ENCODE data around the gene MAB21L4. TPM values are rescaled to one million over a fixed set of nuclear protein-coding genes. Genes with fewer than 3 reads are reported as not detected.

MAB21L4 gene
- polyA plus RNA-seq, 1 experiment: not detected

DNA sequence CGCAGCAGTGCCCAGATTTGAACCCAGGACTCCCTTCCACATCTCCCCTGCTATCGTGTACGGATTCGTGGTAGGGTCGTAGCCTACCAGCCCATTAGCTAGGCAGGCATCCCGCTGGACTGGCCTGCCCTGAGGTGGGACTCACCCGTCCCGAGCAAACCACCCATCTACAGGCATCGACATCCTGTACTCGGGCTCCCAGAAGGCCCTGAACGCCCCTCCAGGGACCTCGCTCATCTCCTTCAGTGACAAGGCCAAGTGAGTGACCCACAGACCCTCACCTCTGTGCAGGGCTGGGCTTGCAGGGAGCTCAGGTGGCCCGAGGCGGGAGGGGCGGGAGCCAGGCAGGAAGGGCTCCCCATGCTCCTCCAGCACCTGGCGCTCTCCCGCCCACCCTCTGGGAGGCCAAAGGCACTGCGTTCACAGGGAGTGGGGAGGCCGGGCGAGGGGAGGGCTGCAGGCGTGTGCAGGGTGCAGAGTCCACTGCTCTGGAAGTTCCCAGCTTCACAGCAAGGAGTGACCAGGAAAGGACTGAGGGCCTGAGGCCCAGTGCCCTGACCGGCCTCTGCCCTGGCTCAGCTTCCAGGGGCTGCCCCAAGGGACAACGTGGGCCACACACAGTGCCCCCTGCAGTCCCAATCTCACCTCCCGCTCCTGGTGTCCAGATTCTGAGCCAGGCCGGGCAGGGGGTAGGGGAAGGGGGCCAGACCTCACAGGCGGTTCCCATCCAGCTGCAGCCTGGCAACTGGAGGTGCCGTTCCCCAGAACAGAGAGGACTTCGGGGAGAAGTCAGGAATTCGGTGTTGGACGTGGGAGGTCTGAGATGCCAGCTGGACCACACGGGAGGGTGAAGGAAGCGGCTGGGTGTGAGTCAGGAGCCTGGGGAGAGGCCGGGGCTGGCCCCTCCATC lies 21.9 kb downstream of the MAB21L4 start:
- ChIA-PET CTCF (no interaction called here), POLR2A (no interaction called here)
- Histone ChIP-seq H3K4me3 (ENCODE audit: low read depth, low read length) (no peak overlapping the region), H3K9me3 (ENCODE audit: control insufficient read depth, insufficient read depth, low read length) (no peaks in the 10 kb centered on the region; the same call in 1 of the 2 replicates), H3K27me3 (ENCODE audit: control insufficient read depth, insufficient read depth, low read length) (peaks cover 15% of the 10 kb centered on the region), H3K27ac (ENCODE audit: low read depth, low read length) (no peak overlapping the region)
- TF ChIP-seq, protein P1, sequence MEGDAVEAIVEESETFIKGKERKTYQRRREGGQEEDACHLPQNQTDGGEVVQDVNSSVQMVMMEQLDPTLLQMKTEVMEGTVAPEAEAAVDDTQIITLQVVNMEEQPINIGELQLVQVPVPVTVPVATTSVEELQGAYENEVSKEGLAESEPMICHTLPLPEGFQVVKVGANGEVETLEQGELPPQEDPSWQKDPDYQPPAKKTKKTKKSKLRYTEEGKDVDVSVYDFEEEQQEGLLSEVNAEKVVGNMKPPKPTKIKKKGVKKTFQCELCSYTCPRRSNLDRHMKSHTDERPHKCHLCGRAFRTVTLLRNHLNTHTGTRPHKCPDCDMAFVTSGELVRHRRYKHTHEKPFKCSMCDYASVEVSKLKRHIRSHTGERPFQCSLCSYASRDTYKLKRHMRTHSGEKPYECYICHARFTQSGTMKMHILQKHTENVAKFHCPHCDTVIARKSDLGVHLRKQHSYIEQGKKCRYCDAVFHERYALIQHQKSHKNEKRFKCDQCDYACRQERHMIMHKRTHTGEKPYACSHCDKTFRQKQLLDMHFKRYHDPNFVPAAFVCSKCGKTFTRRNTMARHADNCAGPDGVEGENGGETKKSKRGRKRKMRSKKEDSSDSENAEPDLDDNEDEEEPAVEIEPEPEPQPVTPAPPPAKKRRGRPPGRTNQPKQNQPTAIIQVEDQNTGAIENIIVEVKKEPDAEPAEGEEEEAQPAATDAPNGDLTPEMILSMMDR (IDR thresholded peaks at IDR 0.05; ENCODE audit: low read depth, low read length): peak; percentile 11; the same call in 1 of the 2 replicates
- DNase-seq (ENCODE audit: low read depth, low spot score): no peak

DNA sequence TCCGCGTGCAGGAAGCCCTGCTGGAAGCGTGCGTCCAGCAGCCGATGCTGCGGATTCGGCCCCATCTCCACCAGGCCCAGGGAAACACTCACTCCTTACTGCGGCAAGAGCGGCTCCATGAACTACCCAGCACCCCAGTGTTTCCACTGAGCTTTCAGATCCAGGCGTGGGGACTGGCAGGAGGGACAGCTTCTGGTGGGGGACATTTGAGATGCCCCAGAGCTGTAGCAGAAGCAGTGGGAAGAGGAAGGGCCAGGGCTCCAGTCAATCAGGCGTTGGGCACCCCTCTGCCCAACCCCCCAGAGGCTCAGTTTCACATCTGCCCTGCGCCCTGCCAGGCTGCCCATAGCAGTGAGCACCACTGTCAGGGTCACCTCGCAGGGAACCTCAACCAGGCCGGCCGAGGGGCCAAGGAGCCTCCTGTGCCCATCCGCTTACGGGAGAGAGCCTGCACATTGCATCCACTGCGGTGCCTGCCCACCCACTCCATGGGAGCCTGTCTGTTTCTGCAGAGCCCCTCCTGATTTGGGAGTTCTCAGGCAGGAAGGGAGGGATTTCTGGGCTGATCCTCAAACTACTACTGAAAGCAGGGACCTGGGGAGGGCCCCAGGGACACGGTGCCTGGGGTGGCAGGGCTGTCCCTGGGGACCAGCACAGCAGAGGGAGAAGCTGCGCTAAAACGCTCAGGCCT lies 22.7 kb downstream of the MAB21L4 start:
- DNase-seq (ENCODE audit: low read depth, low spot score): no peak
- CTCF ChIA-PET: no interaction called here
- no peak overlapping the region for H3K27ac ChIP-seq (ENCODE audit: low read depth, low read length)

DNA sequence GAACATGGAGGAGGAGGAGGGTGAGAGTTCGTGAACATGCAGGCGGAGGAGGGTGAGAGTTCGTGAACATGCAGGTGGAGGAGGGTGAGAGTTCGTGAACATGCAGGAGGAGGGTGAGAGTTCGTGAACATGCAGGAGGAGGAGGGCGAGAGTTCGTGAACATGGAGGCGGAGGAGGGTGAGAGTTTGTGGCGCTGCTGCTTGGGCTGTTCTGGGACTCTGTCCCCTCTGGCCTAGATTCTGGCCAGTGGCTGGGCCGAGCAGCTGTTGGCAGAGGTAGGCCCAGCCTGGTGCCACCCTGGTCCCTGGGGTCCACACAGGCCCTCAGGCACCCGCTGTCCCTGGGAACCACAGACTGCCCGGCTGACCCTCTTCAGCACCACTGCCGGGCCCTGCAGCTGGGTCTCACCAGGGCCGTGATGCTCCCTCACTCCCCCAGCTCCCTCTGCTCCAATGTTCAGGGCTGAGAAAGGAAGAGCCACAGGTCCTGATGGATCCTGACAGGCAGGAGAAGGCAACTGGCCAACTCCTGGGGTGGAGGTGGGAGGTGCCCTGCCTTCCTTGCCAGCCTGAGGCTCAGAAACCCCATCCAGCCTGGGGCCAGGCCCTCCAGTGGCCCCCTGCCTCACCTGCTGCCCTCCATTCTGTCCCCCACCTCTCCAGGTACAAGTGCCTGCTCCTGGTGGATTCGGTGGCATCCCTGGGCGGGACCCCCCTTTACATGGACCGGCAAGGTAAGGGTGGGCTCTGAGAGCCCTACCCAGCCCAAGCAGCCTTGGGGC lies 23.4 kb downstream of the MAB21L4 start:
- Histone ChIP-seq H3K9me3 (ENCODE audit: control insufficient read depth, insufficient read depth, low read length) (no peaks in the 10 kb centered on the region; the same call in 1 of the 2 replicates), H3K27ac (ENCODE audit: low read depth, low read length) (no peak overlapping the region), H3K27me3 (ENCODE audit: control insufficient read depth, insufficient read depth, low read length) (peaks cover 25% of the 10 kb centered on the region), H3K4me3 (ENCODE audit: low read depth, low read length) (no peak overlapping the region)
- ChIA-PET CTCF (no interaction called here), POLR2A (no interaction called here)
- DNase-seq (ENCODE audit: low read depth, low spot score): no peak
- TF ChIP-seq, protein P1 (IDR thresholded peaks at IDR 0.05; ENCODE audit: low read depth, low read length): no peak

More for the DNA sequence above, 22.7 kb downstream of the MAB21L4 start:
- POLR2A ChIA-PET: no interaction called here
- Histone ChIP-seq H3K27me3 (ENCODE audit: control insufficient read depth, insufficient read depth, low read length) (peaks cover 22% of the 10 kb centered on the region), H3K4me3 (ENCODE audit: low read depth, low read length) (no peak overlapping the region), H3K9me3 (ENCODE audit: control insufficient read depth, insufficient read depth, low read length) (no peaks in the 10 kb centered on the region; the same call in 1 of the 2 replicates)
- TF ChIP-seq, protein P1 (IDR thresholded peaks at IDR 0.05; ENCODE audit: low read depth, low read length): no peak

DNA sequence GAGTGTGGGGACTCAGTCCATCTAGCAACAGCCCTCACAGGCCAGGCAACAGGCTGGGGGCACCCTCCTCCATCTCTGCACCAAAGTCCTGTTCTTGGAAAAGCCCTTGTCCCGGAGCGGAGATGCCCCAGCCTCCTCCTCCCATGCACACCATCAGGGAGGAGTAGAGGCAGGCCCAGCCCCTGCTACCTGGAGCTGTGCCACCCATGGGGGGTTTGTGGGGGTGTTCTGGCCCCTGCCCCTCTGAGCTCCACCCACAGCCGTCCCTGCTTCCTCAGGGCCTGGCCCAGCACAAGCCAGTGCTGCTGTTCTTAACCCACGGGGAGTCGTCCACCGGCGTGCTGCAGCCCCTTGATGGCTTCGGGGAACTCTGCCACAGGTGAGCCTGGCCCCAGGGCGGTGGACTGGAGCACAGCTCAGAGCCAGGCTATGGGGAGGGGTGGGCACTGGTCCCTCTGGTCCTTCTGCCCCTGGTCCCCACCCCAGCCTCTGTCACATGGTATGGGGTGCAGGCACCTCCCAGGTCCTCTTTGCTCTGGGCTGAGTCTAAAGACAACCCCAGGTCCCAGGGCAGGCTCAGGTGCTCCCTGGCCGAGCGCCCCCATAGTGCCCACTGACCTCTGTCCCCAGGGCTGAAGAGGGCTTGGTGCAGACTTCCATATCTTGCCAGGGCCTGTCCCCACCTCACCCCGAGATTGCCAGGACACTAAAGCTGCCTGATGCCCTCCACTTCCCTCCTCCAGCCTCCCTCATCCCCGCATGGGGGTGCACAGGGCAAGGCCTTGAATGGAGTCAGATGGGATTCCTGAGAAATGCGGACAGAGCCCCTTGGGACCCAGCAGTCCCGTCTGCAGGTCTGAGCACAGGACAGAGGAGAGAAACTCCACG lies 24.6 kb downstream of the MAB21L4 start:
- TF ChIP-seq, protein P1 (IDR thresholded peaks at IDR 0.05; ENCODE audit: low read depth, low read length): no peak
- Histone ChIP-seq H3K27ac (ENCODE audit: low read depth, low read length) (no peak overlapping the region), H3K4me3 (ENCODE audit: low read depth, low read length) (no peak overlapping the region), H3K9me3 (ENCODE audit: control insufficient read depth, insufficient read depth, low read length) (no peaks in the 10 kb centered on the region; the same call in 1 of the 2 replicates), H3K27me3 (ENCODE audit: control insufficient read depth, insufficient read depth, low read length) (peaks cover 28% of the 10 kb centered on the region)
- ChIA-PET POLR2A (no interaction called here), CTCF (no interaction called here)
- no peak for DNase-seq (ENCODE audit: low read depth, low spot score)

All from AG04450 (cell line).